Activated naive CD8-positive, alpha-beta T cell treated with anti-CD3 and anti-CD28 coated beads for 36 hours (primary cell): Measurements from ENCODE around the gene RCN1. TPM values are rescaled to one million over a fixed set of nuclear protein-coding genes. Genes with fewer than 3 reads are reported as not detected.

Source experiments
- DNase-seq: peaks from one replicate; pipeline ENCODE4 v3.0.0; 2021
- H3K27ac Mint-ChIP-seq: one replicate; pipeline ENCODE4 v1.8.0; 2022; ENCODE audit warnings: mild to moderate bottlenecking, moderate library complexity, mixed read lengths
- H3K27me3 Mint-ChIP-seq: one replicate; pipeline ENCODE4 v1.8.0; 2022; ENCODE audit warnings: mild to moderate bottlenecking, mixed read lengths
- H3K36me3 Mint-ChIP-seq: one replicate; pipeline ENCODE4 v1.8.0; 2021; ENCODE audit warnings: mild to moderate bottlenecking, mixed read lengths
- H3K4me1 Mint-ChIP-seq: one replicate; pipeline ENCODE4 v1.8.0; 2021; ENCODE audit warnings: mixed read lengths
- H3K4me3 Mint-ChIP-seq: one replicate; pipeline ENCODE4 v1.8.0; 2022; ENCODE audit warnings: mild to moderate bottlenecking, moderate library complexity, mixed read lengths
- H3K9me3 Mint-ChIP-seq: one replicate; pipeline ENCODE4 v1.8.0; 2022; ENCODE audit warnings: mixed read lengths
- total RNA-seq, 2 experiments: library from RNA; stranded (reverse); gene quantifications; one replicate each; pipeline ENCODE4 v1.2.3, GENCODE V29; 2021

The RCN1 gene
- total RNA-seq, 2 experiments from 2014 or later = 35.4 to 36.3 TPM

DNA sequence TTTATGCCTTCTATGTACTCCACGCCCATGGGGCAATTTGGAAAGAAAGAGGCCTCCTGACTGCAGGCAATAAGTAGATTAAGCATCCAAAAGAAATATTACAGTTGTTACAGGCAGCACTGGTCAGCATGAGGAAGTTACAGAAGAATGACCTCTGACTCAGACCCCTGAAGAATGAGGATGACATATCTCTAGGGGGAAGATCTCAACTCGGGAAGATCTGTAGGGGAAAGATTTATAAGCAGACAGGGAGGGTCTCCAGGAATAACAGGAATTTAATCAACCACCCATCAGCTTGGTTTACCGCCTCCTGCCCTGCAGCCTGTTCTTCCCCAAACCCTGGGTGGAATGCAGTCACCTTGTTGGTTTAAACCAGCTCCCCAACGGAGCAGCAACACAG lies 58.0 kb downstream of the RCN1 start:
- Mint-ChIP-seq H3K4me1 (no peaks in the 10 kb centered on the region), H3K36me3 (no peaks in the 10 kb centered on the region), H3K27ac (no peak overlapping the region), H3K27me3 (peaks cover 19% of the 10 kb centered on the region), H3K9me3 (no peaks in the 10 kb centered on the region), H3K4me3 (no peak overlapping the region)
- DNase-seq = no peak

DNA sequence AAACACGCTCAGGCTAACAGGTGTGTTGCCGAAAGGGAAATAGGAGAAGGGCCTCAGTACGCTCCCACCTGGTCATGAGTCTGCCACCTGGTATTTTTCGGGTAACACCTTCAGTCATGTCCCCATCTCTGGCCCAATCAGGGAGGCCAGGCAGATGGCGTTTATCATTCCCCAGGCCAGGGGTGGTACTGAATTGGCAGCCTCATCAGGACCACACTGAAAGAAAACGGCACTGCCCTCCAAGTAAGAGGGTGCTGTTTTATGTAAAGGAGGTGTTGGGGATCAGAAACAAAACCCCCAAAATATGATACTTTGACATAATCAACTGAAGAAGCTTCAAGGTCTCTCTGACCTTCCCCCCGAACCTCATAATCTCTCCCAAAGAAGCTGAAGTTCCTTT lies 58.9 kb downstream of the RCN1 start:
- H3K4me1 Mint-ChIP-seq = no peaks in the 10 kb centered on the region
- no peak for DNase-seq
- no peaks in the 10 kb centered on the region for H3K9me3 Mint-ChIP-seq
- no peak overlapping the region for H3K27ac Mint-ChIP-seq
- H3K4me3 Mint-ChIP-seq = no peak overlapping the region
- no peaks in the 10 kb centered on the region for H3K36me3 Mint-ChIP-seq
- peaks cover 19% of the 10 kb centered on the region for H3K27me3 Mint-ChIP-seq

- Mint-ChIP-seq H3K27me3 (peaks cover 19% of the 10 kb centered on the region), H3K9me3 (no peaks in the 10 kb centered on the region), H3K4me3 (no peak overlapping the region), H3K36me3 (no peaks in the 10 kb centered on the region), H3K4me1 (no peaks in the 10 kb centered on the region), H3K27ac (no peak overlapping the region)
- no peak for DNase-seq
These were observed 60.2 kb downstream of the RCN1 start for GRCh38 chr11:32151027-32151426.

DNA sequence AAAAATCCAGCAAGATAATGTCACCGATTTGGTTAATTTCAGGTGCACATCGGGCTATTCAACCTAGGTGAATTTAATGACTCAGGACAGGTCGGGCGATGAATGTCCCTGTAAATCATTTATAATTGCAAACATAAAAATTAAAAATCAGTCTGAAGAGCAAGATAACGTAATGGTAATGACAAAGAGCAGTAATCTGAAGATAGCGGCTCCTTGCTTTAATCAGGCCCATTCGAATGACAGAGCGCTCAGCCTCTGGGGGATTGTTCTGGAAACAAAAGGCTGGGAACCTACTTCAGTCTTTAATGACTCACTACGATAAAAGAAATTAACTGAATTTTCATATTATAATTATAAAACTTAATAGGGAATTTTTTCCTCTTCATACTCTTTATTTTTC lies 61.3 kb downstream of the RCN1 start:
- no peaks in the 10 kb centered on the region for H3K36me3 Mint-ChIP-seq
- H3K4me3 Mint-ChIP-seq = no peak overlapping the region
- no peak overlapping the region for H3K27ac Mint-ChIP-seq
- peaks cover 19% of the 10 kb centered on the region for H3K27me3 Mint-ChIP-seq
- no peaks in the 10 kb centered on the region for H3K4me1 Mint-ChIP-seq
- H3K9me3 Mint-ChIP-seq = no peaks in the 10 kb centered on the region
- DNase-seq = no peak

- Mint-ChIP-seq H3K36me3 (no peaks in the 10 kb centered on the region), H3K27me3 (peaks cover 19% of the 10 kb centered on the region), H3K27ac (no peak overlapping the region)
These were observed 61.9 kb downstream of the RCN1 start for GRCh38 chr11:32152821-32153220.

DNA sequence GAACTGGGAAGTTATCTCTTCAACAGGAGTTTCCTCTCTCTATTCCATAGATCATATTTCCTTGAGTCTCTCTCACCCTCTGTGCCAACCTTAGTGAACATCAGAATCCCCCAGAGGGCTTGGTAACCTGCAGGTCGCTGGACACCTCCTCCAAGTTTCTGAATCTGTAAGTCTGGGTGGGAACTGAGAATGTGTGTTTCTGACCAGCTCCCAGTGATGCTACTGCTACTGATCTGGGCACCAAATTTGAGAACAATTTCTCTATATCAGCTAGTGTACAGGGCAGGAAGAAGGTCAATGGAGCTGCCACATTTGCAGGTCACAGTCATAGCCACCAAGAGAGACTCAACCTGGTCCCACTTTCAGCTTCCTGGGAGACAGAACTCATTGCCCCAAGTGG lies 62.9 kb downstream of the RCN1 start:
- Mint-ChIP-seq H3K27ac (no peak overlapping the region), H3K4me1 (no peaks in the 10 kb centered on the region), H3K27me3 (peaks cover 19% of the 10 kb centered on the region), H3K9me3 (no peaks in the 10 kb centered on the region), H3K36me3 (no peaks in the 10 kb centered on the region), H3K4me3 (no peak overlapping the region)
- no peak for DNase-seq

More at GRCh38 chr11:32152821-32153220, 61.9 kb downstream of the RCN1 start:
- Mint-ChIP-seq H3K4me1 (no peaks in the 10 kb centered on the region), H3K4me3 (no peak overlapping the region), H3K9me3 (no peaks in the 10 kb centered on the region)
- no peak for DNase-seq

- Mint-ChIP-seq H3K9me3 (no peaks in the 10 kb centered on the region), H3K36me3 (no peaks in the 10 kb centered on the region), H3K4me3 (no peak overlapping the region), H3K4me1 (no peaks in the 10 kb centered on the region), H3K27me3 (peaks cover 19% of the 10 kb centered on the region), H3K27ac (no peak overlapping the region)
- DNase-seq = no peak
These were observed 63.4 kb downstream of the RCN1 start for GRCh38 chr11:32154275-32154674.
